K562 (cell line): ENCODE results near the gene RPS19BP1. TPM values are rescaled to one million over a fixed set of nuclear protein-coding genes. Genes with fewer than 3 reads are reported as not detected.
A peak's percentile ranks its signal among the peaks of the same experiment; 100 is the strongest.

Experiments
- ATAC-seq: fragments of 200-7000 bp; cut with Tn5 transposase; 3 replicates; pipeline ENCODE4 v1.9.1; 2020; ENCODE audit warnings: moderate library complexity
- BruUV-seq: library from RNA; stranded (reverse); fragments of 400-500 nt; replicated peaks from 2 replicates; lab custom pipeline; 2021; lab: Mats Ljungman, UMichigan
- CTCF ChIA-PET: fragments of 300-600 bp; formaldehyde crosslinking; extraction: SDS; loops from one replicate; lab custom pipeline; 2021; ENCODE audit warnings: low intra/inter-chr PET ratio; lab: Yijun Ruan, JAX
- POLR2A ChIA-PET: fragments of 300-600, 350-650 bp; sonication (Branson Sonifier 250); formaldehyde crosslinking; extraction: SDS; loops from one replicate; lab custom pipeline; 2021; ENCODE audit warnings: antibody characterized with exemption, inconsistent platforms; lab: Yijun Ruan, JAX
- DNase-seq, 4 experiments: peaks; one replicate each; pipeline versions ENCODE4 v3.0.0 to v3.0.0-alpha.2; 2011 to 2018; ENCODE audit warnings: low spot score in 3 of 4, mixed read lengths in 3 of 4; ENCODE audit errors: extremely low read depth in 1 of 4
- FAIRE-seq: peaks from 2 replicates; lab custom pipeline; 2011; peaks lifted over from hg19 to GRCh38; lab: Jason Lieb, UNC
- H2AFZ ChIP-seq: 2 replicates; pipeline ENCODE4 v1.6.0; 2011; ENCODE audit warnings: low read depth, low read length, control low read depth, inconsistent platforms
- H3K27ac ChIP-seq: fragments of 200-600 bp; 3 replicates; pipeline ENCODE4 v1.8.0; 2011; ENCODE audit warnings: low read depth, mild to moderate bottlenecking, control low read depth, inconsistent platforms, low read length, moderate library complexity, mixed read lengths; ENCODE audit errors: extremely low read depth
- H3K27me3 ChIP-seq, 2 experiments: fragments of 300-600 bp in 1 of 2; 2 replicates in 1 of 2; 3 replicates in 1 of 2; pipeline versions ENCODE4 v1.6.0 to v1.8.0; 2011; ENCODE audit warnings: inconsistent platforms in 2 of 2, low read length in 2 of 2, mild to moderate bottlenecking in 1 of 2, mixed read lengths in 1 of 2, moderate library complexity in 1 of 2; ENCODE audit not compliant: control insufficient read depth in 2 of 2, insufficient read depth in 2 of 2
- H3K36me3 ChIP-seq: fragments of 300-600 bp; 3 replicates; pipeline ENCODE4 v1.8.0; 2011; ENCODE audit warnings: mild to moderate bottlenecking, low read length, inconsistent platforms; ENCODE audit not compliant: control insufficient read depth, insufficient read depth
- H3K4me1 ChIP-seq, 2 experiments: fragments of 200-600 bp in 1 of 2; replicated peaks in 1 of 2; 2 replicates in 1 of 2; 3 replicates in 1 of 2; pipeline versions ENCODE4 v1.5.1 to v1.8.0; 2011; ENCODE audit warnings: inconsistent platforms in 2 of 2, low read length in 2 of 2, mild to moderate bottlenecking in 1 of 2, mixed read lengths in 1 of 2, moderate library complexity in 1 of 2; ENCODE audit not compliant: control insufficient read depth in 2 of 2, insufficient read depth in 2 of 2
- H3K4me2 ChIP-seq: 2 replicates; pipeline ENCODE4 v1.6.1; 2011; ENCODE audit warnings: low read length, control low read depth, inconsistent platforms, mixed read lengths; ENCODE audit not compliant: insufficient read depth
- H3K4me3 ChIP-seq: fragments of 200-600 bp; sonication (generic), shearing (Covaris generic); 2 replicates; pipeline ENCODE4 v1.5.1; 2016; ENCODE audit warnings: control low read depth, inconsistent platforms
- H3K79me2 ChIP-seq: fragments of 200-600 bp; 3 replicates; pipeline ENCODE4 v1.8.0; 2011; ENCODE audit warnings: low read length, inconsistent platforms; ENCODE audit not compliant: control insufficient read depth, insufficient read depth
- H3K9ac ChIP-seq, 2 experiments: 2 replicates each; pipeline versions ENCODE4 v1.6.0 to v1.6.1; 2011; ENCODE audit warnings: low read depth in 2 of 2, low read length in 2 of 2, control low read depth in 1 of 2, inconsistent platforms in 1 of 2, mild to moderate bottlenecking in 1 of 2, mixed read lengths in 1 of 2; ENCODE audit not compliant: insufficient read depth in 1 of 2
- H3K9me1 ChIP-seq: one replicate; pipeline ENCODE4 v1.6.0; 2011; ENCODE audit warnings: inconsistent platforms, mild to moderate bottlenecking, low read length, moderate library complexity; ENCODE audit not compliant: control insufficient read depth, insufficient read depth
- H3K9me3 ChIP-seq: replicated peaks from 2 replicates; pipeline ENCODE4 v1.5.1; 2011; ENCODE audit warnings: low read depth, low read length, inconsistent platforms; ENCODE audit not compliant: control insufficient read depth, insufficient read depth
- H4K20me1 ChIP-seq: replicated peaks from 2 replicates; pipeline ENCODE4 v1.6.1; 2011; ENCODE audit warnings: low read length, inconsistent platforms, mixed read lengths; ENCODE audit not compliant: control insufficient read depth, insufficient read depth
- ARID1B ChIP-seq: fragments of 450-650 bp; IDR thresholded peaks from 2 replicates; pipeline ENCODE4 v1.6.1; 2016; ENCODE audit warnings: antibody characterized with exemption, mild to moderate bottlenecking, inconsistent platforms
- CHD2 ChIP-seq: IDR thresholded peaks from 2 replicates; pipeline ENCODE4 v1.6.1; 2011; ENCODE audit warnings: low read depth, low read length
- CHD4 ChIP-seq: fragments of 200-600 bp; sonication (generic); IDR thresholded peaks from 3 replicates; pipeline ENCODE4 v1.6.1; 2012; ENCODE audit warnings: low read depth, mild to moderate bottlenecking, mixed read lengths, low read length, inconsistent platforms; ENCODE audit not compliant: insufficient read depth, insufficient replicate concordance, poor library complexity, severe bottlenecking
- HMG20A ChIP-seq: fragments of 450-650 bp; formaldehyde crosslinking; conservative IDR thresholded peaks from 2 replicates; pipeline ENCODE4 v1.4.0; 2020; ENCODE audit warnings: mild to moderate bottlenecking, mixed read lengths
- HNRNPL ChIP-seq: fragments of 200-400 bp; formaldehyde crosslinking; IDR thresholded peaks from 2 replicates; pipeline ENCODE4 v1.6.1; 2017; ENCODE audit warnings: low read depth, mild to moderate bottlenecking, low read length
- HNRNPUL1 ChIP-seq: fragments of 200-400 bp; formaldehyde crosslinking; IDR thresholded peaks from 2 replicates; pipeline ENCODE4 v1.6.1; 2017; ENCODE audit warnings: low read length
- MECOM ChIP-seq: fragments of 250-450 bp; sonication (Bioruptor Pico); IDR thresholded peaks from 2 replicates; pipeline ENCODE4 v1.8.0; 2022; ENCODE audit warnings: inconsistent platforms
- NR2C1 ChIP-seq, 2 experiments: fragments of 450-650 bp; IDR thresholded peaks; 2 replicates each; pipeline ENCODE4 v1.6.1; 2017; ENCODE audit warnings: mild to moderate bottlenecking in 2 of 2, antibody characterized with exemption in 1 of 2, inconsistent platforms in 1 of 2, missing compliant biosample characterization in 1 of 2, missing genetic modification characterization in 1 of 2
- POLR2H ChIP-seq: IDR thresholded peaks from 2 replicates; pipeline ENCODE4 v1.6.1; 2016; ENCODE audit warnings: missing genetic modification characterization, low read depth, mild to moderate bottlenecking, control low read depth, missing compliant biosample characterization, moderate library complexity
- PTTG1 ChIP-seq: fragments of 450-650 bp; IDR thresholded peaks from 2 replicates; pipeline ENCODE4 v1.6.1; 2016; ENCODE audit warnings: low read depth, mild to moderate bottlenecking, missing genetic modification characterization, missing compliant biosample characterization
- TFE3 ChIP-seq: fragments of 450-650 bp; formaldehyde crosslinking; IDR thresholded peaks from 2 replicates; pipeline ENCODE4 v1.4.0; 2020; ENCODE audit warnings: mild to moderate bottlenecking, mixed read lengths
- THRB ChIP-seq: fragments of 450-650 bp; formaldehyde crosslinking; conservative IDR thresholded peaks from 2 replicates; pipeline ENCODE4 v1.4.0; 2022; ENCODE audit warnings: mild to moderate bottlenecking, missing genetic modification characterization
- ZNF175 ChIP-seq: fragments of 200-800 bp; sonication (Bioruptor generic); IDR thresholded peaks from 2 replicates; pipeline ENCODE4 v1.6.1; 2016; ENCODE audit warnings: low read depth, mild to moderate bottlenecking, missing genetic modification characterization, missing compliant biosample characterization
- WGBS: fragments of 100-300 bp; shearing (Covaris generic); methylation state at CpG from one replicate; pipeline ENCODE4 v1.1.6; 2016; ENCODE audit warnings: low coverage, mixed read lengths; ENCODE audit not compliant: insufficient coverage; ENCODE audit errors: missing lambda C conversion rate; 5-methylcytosine and 5-hydroxymethylcytosine counted together
- in situ Hi-C: fragments of 300-500 bp; cut with MboI; formaldehyde crosslinking; loops from 4 replicates; pipeline ENCODE4 v1.15.0; 2018; ENCODE audit warnings: inconsistent platforms, mixed read lengths
- intact Hi-C: fragments of 100-400 bp; cut with micrococcal nuclease; formaldehyde crosslinking; loops from 2 replicates; pipeline ENCODE4 v1.14.2; 2022
- polyA plus RNA-seq, 8 experiments: library from polyadenylated mRNA; depleted of rRNA in 4 of 8; stranded (reverse) in 5 of 8; unstranded in 3 of 8; fragments of >200 nt; fragmentation: Nextera tagmentation in 2 of 8; fragmentation: Illumina TruSeq in 1 of 8; extraction: Ambion mirVana in 2 of 8; extraction: Trizol in 1 of 8; gene quantifications; 2 replicates each; pipeline versions ENCODE4 v1.2.1 to v1.2.3, GENCODE V29; 2011 to 2014; ENCODE audit warnings: inconsistent platforms in 1 of 8, missing spikeins in 1 of 8
- total RNA-seq, 7 experiments: library from RNA; depleted of rRNA in 6 of 7; stranded (reverse); fragments of >200 nt in 6 of 7; fragmentation: Illumina TruSeq in 2 of 7; extraction: Trizol in 2 of 7; gene quantifications; 2 replicates each; pipeline versions ENCODE4 v1.2.1 to v1.2.3, GENCODE V29; 2011 to 2021; ENCODE audit warnings: low replicate concordance in 1 of 7
- TF ChIP-seq, protein P1 (sequence below): fragments of 450-650 bp; conservative IDR thresholded peaks from 2 replicates; pipeline ENCODE4 v1.6.1; 2016; ENCODE audit warnings: missing genetic modification characterization, low read depth, mild to moderate bottlenecking, control low read depth, missing compliant biosample characterization
- TF ChIP-seq, protein P2 (sequence below), 2 experiments: fragments of 450-650 bp; IDR thresholded peaks; 2 replicates each; pipeline ENCODE4 v1.6.1; 2016

Gene RPS19BP1
- total and polyA plus RNA-seq, 9 of the 15 experiments (the other 6 are each of a cell fraction or from before 2014, with no cell fraction given), result 3.0 to 223 (median 84.3) TPM

- Histone ChIP-seq H3K9me1 (no peaks in the 10 kb centered on the region), H3K4me1 (peaks cover 29 to 53% of the 10 kb centered on the region in 2 experiments), H3K4me3 (no peak overlapping the region), H3K9ac (peak overlapping the region; percentile 25 to 83; a peak in 1 of 4 replicates), H3K27ac (peak overlapping the region; percentile 73; the same call in 1 of the 3 replicates), H3K9me3 (no peaks in the 10 kb centered on the region), H3K36me3 (peaks cover 10% of the 10 kb centered on the region; the same call in 1 of the 3 replicates), H2AFZ (no peak overlapping the region), H4K20me1 (no peaks in the 10 kb centered on the region), H3K27me3 (no peaks in the 10 kb centered on the region), H3K4me2 (peak overlapping the region; percentile 58; the same call in 1 of the 2 replicates), H3K79me2 (peaks cover 26% of the 10 kb centered on the region; the same call in 2 of the 3 replicates)
- BruUV-seq, result no TSS peak
- DNase-seq (no peak), ATAC-seq (no peak), FAIRE-seq (no peak)
- ChIA-PET CTCF (no interaction called here), POLR2A (interaction anchor here (1.0 to 1.5 kb wide), 3 partner anchors 9 to 168 kb away, joined by 3 to 6 read pairs (median 3); partner anchors contain the start of gene RPL3)
- 95% methylated on average over 41 of the region's 70 CpGs for WGBS
- in situ Hi-C loops (no loop called here), intact Hi-C loops (loop anchor here (2.0 kb wide), 1 partner anchor 23 kb away; no protein-coding TSS in a partner anchor)
- TF ChIP-seq, protein P1, sequence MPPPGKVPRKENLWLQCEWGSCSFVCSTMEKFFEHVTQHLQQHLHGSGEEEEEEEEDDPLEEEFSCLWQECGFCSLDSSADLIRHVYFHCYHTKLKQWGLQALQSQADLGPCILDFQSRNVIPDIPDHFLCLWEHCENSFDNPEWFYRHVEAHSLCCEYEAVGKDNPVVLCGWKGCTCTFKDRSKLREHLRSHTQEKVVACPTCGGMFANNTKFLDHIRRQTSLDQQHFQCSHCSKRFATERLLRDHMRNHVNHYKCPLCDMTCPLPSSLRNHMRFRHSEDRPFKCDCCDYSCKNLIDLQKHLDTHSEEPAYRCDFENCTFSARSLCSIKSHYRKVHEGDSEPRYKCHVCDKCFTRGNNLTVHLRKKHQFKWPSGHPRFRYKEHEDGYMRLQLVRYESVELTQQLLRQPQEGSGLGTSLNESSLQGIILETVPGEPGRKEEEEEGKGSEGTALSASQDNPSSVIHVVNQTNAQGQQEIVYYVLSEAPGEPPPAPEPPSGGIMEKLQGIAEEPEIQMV (tag), result no peak
- no peak for TF ChIP-seq POLR2H (tag)
- TF ChIP-seq THRB (CRISPR knock-in tag), result no peak
- no peak for TF ChIP-seq ZNF175 (CRISPR knock-in tag)
- TF ChIP-seq CHD2, result no peak
- peak; percentile 75; the same call in 1 of the 2 replicates for TF ChIP-seq HNRNPL
- TF ChIP-seq PTTG1 (tag), result no peak
- no peak for TF ChIP-seq MECOM (CRISPR knock-in tag)
- TF ChIP-seq ARID1B, result no peak
- TF ChIP-seq, protein P2, sequence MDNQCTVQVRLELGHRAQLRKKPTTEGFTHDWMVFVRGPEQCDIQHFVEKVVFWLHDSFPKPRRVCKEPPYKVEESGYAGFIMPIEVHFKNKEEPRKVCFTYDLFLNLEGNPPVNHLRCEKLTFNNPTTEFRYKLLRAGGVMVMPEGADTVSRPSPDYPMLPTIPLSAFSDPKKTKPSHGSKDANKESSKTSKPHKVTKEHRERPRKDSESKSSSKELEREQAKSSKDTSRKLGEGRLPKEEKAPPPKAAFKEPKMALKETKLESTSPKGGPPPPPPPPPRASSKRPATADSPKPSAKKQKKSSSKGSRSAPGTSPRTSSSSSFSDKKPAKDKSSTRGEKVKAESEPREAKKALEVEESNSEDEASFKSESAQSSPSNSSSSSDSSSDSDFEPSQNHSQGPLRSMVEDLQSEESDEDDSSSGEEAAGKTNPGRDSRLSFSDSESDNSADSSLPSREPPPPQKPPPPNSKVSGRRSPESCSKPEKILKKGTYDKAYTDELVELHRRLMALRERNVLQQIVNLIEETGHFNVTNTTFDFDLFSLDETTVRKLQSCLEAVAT (IDR thresholded peaks at IDR 0.05), result peak in 1 of 2 experiments; percentile 31; a peak in 1 of 4 replicates
- TF ChIP-seq TFE3, result no peak
- TF ChIP-seq HNRNPUL1, result no peak
- TF ChIP-seq HMG20A (CRISPR knock-in tag), result no peak
- TF ChIP-seq CHD4, result no peak
- no peak for TF ChIP-seq NR2C1 (IDR thresholded peaks at IDR 0.05)
- no peak for TF ChIP-seq NR2C1 (tag; IDR thresholded peaks at IDR 0.05)
Measured at GRCh38 chr22:39487826-39488520, 44.6 kb downstream of the RPS19BP1 start.
